H9 (cell line): ENCODE data around the gene ENDOU. TPM values are rescaled to one million over a fixed set of nuclear protein-coding genes. Genes with fewer than 3 reads are reported as not detected.

Experiments used
- DNase-seq: peaks from one replicate; pipeline ENCODE4 v3.0.0-alpha.2; 2017
- H2AFZ ChIP-seq: one replicate; pipeline ENCODE4 v1.6.1; 2013; ENCODE audit warnings: mild to moderate bottlenecking, low read length, control low read depth, moderate library complexity
- H2AK5ac ChIP-seq: 2 replicates; pipeline ENCODE4 v1.6.1; 2013; ENCODE audit warnings: low read length, control low read depth, mixed read lengths; ENCODE audit not compliant: insufficient read length
- H2BK120ac ChIP-seq: one replicate; pipeline ENCODE4 v1.6.1; 2013; ENCODE audit warnings: low read depth, mild to moderate bottlenecking, low read length, control low read depth, inconsistent platforms; ENCODE audit not compliant: poor library complexity, severe bottlenecking
- H2BK12ac ChIP-seq: 2 replicates; pipeline ENCODE4 v1.6.1; 2013; ENCODE audit warnings: low read length, control low read depth, mixed read lengths, low read depth; ENCODE audit not compliant: insufficient read length
- H2BK15ac ChIP-seq: 2 replicates; pipeline ENCODE4 v1.6.1; 2013; ENCODE audit warnings: low read depth, low read length, control low read depth
- H2BK20ac ChIP-seq: one replicate; pipeline ENCODE4 v1.6.1; 2013; ENCODE audit warnings: low read depth, mild to moderate bottlenecking, low read length, control low read depth, inconsistent platforms; ENCODE audit not compliant: poor library complexity, severe bottlenecking
- H2BK5ac ChIP-seq: 2 replicates; pipeline ENCODE4 v1.6.1; 2013; ENCODE audit warnings: low read length, control low read depth, mixed read lengths; ENCODE audit not compliant: insufficient read length
- H3K14ac ChIP-seq: 2 replicates; pipeline ENCODE4 v1.6.1; 2013; ENCODE audit warnings: low read length, control low read depth; ENCODE audit not compliant: insufficient read depth
- H3K18ac ChIP-seq: 2 replicates; pipeline ENCODE4 v1.6.1; 2013; ENCODE audit warnings: low read depth, mild to moderate bottlenecking, mixed read lengths, low read length, control low read depth; ENCODE audit not compliant: insufficient read length
- H3K23ac ChIP-seq: 2 replicates; pipeline ENCODE4 v1.6.1; 2013; ENCODE audit warnings: low read length, control low read depth, mixed read lengths, low read depth; ENCODE audit not compliant: insufficient read length
- H3K23me2 ChIP-seq: 2 replicates; pipeline ENCODE4 v1.6.1; 2013; ENCODE audit warnings: low read depth, mild to moderate bottlenecking, mixed read lengths, low read length, control low read depth; ENCODE audit not compliant: insufficient read length, poor library complexity, severe bottlenecking
- H3K27ac ChIP-seq: 2 replicates; pipeline ENCODE4 v1.5.1; 2013; ENCODE audit warnings: low read length, control low read depth, mixed read lengths, low read depth; ENCODE audit not compliant: insufficient read length
- H3K27me3 ChIP-seq: 2 replicates; pipeline ENCODE4 v1.6.1; 2013; ENCODE audit warnings: low read length, control low read depth, inconsistent platforms; ENCODE audit not compliant: insufficient read depth
- H3K4ac ChIP-seq: 2 replicates; pipeline ENCODE4 v1.6.1; 2013; ENCODE audit warnings: low read depth, mild to moderate bottlenecking, control low read depth, inconsistent platforms, low read length, moderate library complexity
- H3K4me1 ChIP-seq: 2 replicates; pipeline ENCODE4 v1.6.1; 2013; ENCODE audit warnings: low read length, control low read depth, inconsistent platforms; ENCODE audit not compliant: insufficient read depth
- H3K4me2 ChIP-seq: 2 replicates; pipeline ENCODE4 v1.6.1; 2013; ENCODE audit warnings: low read length, control low read depth, mixed read lengths; ENCODE audit not compliant: insufficient read length, insufficient read depth
- H3K56ac ChIP-seq: 2 replicates; pipeline ENCODE4 v1.6.1; 2013; ENCODE audit warnings: low read depth, mild to moderate bottlenecking, mixed read lengths, low read length, control low read depth; ENCODE audit not compliant: insufficient read length
- H3K79me1 ChIP-seq: 2 replicates; pipeline ENCODE4 v1.6.1; 2013; ENCODE audit warnings: low read depth, mild to moderate bottlenecking, moderate library complexity, low read length, control low read depth, inconsistent platforms; ENCODE audit not compliant: insufficient read depth, poor library complexity, severe bottlenecking
- H3K79me2 ChIP-seq: 2 replicates; pipeline ENCODE4 v1.6.1; 2013; ENCODE audit warnings: low read length, control low read depth, inconsistent platforms; ENCODE audit not compliant: insufficient read depth
- H3K9ac ChIP-seq: 2 replicates; pipeline ENCODE4 v1.6.1; 2013; ENCODE audit warnings: low read length, control low read depth, mixed read lengths; ENCODE audit not compliant: insufficient read length; ENCODE audit errors: extremely low read depth
- H3K9me3 ChIP-seq: one replicate; pipeline ENCODE4 v1.6.1; 2013; ENCODE audit warnings: low read depth, low read length, inconsistent platforms; ENCODE audit not compliant: control insufficient read depth
- H3T11ph ChIP-seq: one replicate; pipeline ENCODE4 v1.6.1; 2013; ENCODE audit warnings: mild to moderate bottlenecking, low read length, control low read depth, inconsistent platforms
- H4K20me1 ChIP-seq: one replicate; pipeline ENCODE4 v1.6.1; 2013; ENCODE audit not compliant: control insufficient read depth, insufficient read length, insufficient read depth
- H4K5ac ChIP-seq: 2 replicates; pipeline ENCODE4 v1.6.1; 2013; ENCODE audit warnings: low read depth, mild to moderate bottlenecking, mixed read lengths, low read length, control low read depth; ENCODE audit not compliant: insufficient read length
- H4K8ac ChIP-seq: replicated peaks from 2 replicates; pipeline ENCODE4 v1.6.1; 2013; ENCODE audit warnings: low read length, control low read depth, mixed read lengths, low read depth; ENCODE audit not compliant: insufficient read length
- H4K91ac ChIP-seq: 2 replicates; pipeline ENCODE4 v1.6.1; 2013; ENCODE audit warnings: low read depth, mild to moderate bottlenecking, moderate library complexity, mixed read lengths, low read length, control low read depth; ENCODE audit not compliant: insufficient read length
- H3K27ac Mint-ChIP-seq, 3 experiments: 2 replicates in 2 of 3; 3 replicates in 1 of 3; pipeline ENCODE4 v1.8.0; 2020 to 2021; ENCODE audit warnings: mixed read lengths in 3 of 3, mild to moderate bottlenecking in 1 of 3, moderate library complexity in 1 of 3
- H3K27me3 Mint-ChIP-seq: 2 replicates; pipeline ENCODE4 v1.8.0; 2021; ENCODE audit warnings: low read depth, mild to moderate bottlenecking, moderate library complexity, mixed read lengths
- H3K36me3 Mint-ChIP-seq, 3 experiments: 2 replicates in 2 of 3; 3 replicates in 1 of 3; pipeline ENCODE4 v1.8.0; 2020 to 2021; ENCODE audit warnings: low read depth in 3 of 3, mixed read lengths in 3 of 3; ENCODE audit not compliant: insufficient read depth in 1 of 3
- H3K4me1 Mint-ChIP-seq, 2 experiments: 2 replicates each; pipeline ENCODE4 v1.8.0; 2020; ENCODE audit warnings: mixed read lengths in 2 of 2
- H3K4me3 Mint-ChIP-seq, 2 experiments: 2 replicates in 1 of 2; 3 replicates in 1 of 2; pipeline ENCODE4 v1.8.0; 2020 to 2021; ENCODE audit warnings: mild to moderate bottlenecking in 2 of 2, mixed read lengths in 2 of 2, moderate library complexity in 1 of 2
- H3K9me3 Mint-ChIP-seq, 2 experiments: 2 replicates in 1 of 2; 3 replicates in 1 of 2; pipeline ENCODE4 v1.8.0; 2020; ENCODE audit warnings: mild to moderate bottlenecking in 2 of 2, mixed read lengths in 2 of 2, moderate library complexity in 1 of 2
- WGBS: extraction: QIAGEN DNeasy Blood & Tissue Kit; methylation state at CpG from one replicate; pipeline ENCODE4 v1.1.7; 2013; ENCODE audit warnings: missing lambda C conversion rate, low lambda C conversion rate, mixed read lengths; ENCODE audit not compliant: insufficient read length; ENCODE audit errors: extremely low coverage; 5-methylcytosine and 5-hydroxymethylcytosine counted together
- total RNA-seq: library from RNA; stranded (reverse); gene quantifications from 2 replicates; pipeline ENCODE4 v1.2.1, GENCODE V29; 2021
- TF ChIP-seq, protein P1 (sequence below): fragments of 200-600 bp; sonication (generic); conservative IDR thresholded peaks from 3 replicates; pipeline ENCODE4 v1.8.0; 2021; ENCODE audit warnings: antibody characterized with exemption, mild to moderate bottlenecking

Gene ENDOU
- total RNA-seq, 1 experiment from 2014 or later: not detected

GRCh38 chr12:47767216-47767724, 42.0 kb upstream of the ENDOU start:
- Histone ChIP-seq H2BK20ac (no peak overlapping the region), H3K79me1 (no peaks in the 10 kb centered on the region), H3K27me3 (no peaks in the 10 kb centered on the region), H4K91ac (no peak overlapping the region), H2BK12ac (no peak overlapping the region), H3K9ac (no peak overlapping the region), H2BK15ac (no peak overlapping the region), H3K23me2 (no peaks in the 10 kb centered on the region), H3T11ph (no peak overlapping the region), H4K8ac (no peak overlapping the region), H3K4ac (no peak overlapping the region), H3K14ac (no peak overlapping the region), H3K4me1 (peaks cover 6% of the 10 kb centered on the region), H3K18ac (no peak overlapping the region), H4K20me1 (peaks cover 3% of the 10 kb centered on the region), H4K5ac (no peak overlapping the region), H2BK5ac (no peak overlapping the region), H3K79me2 (no peaks in the 10 kb centered on the region), H3K23ac (no peak overlapping the region), H2AK5ac (no peak overlapping the region), H3K4me2 (no peak overlapping the region), H3K9me3 (no peaks in the 10 kb centered on the region), H2BK120ac (no peak overlapping the region), H2AFZ (no peak overlapping the region), H3K27ac (no peak overlapping the region), H3K56ac (no peak overlapping the region)
- Mint-ChIP-seq H3K4me1 (peaks cover 13 to 16% of the 10 kb centered on the region in 2 experiments), H3K36me3 (no peaks in the 10 kb centered on the region; a peak in 1 of 7 replicates), H3K27me3 (peaks cover 2% of the 10 kb centered on the region; the same call in 1 of the 2 replicates), H3K4me3 (no peak overlapping the region), H3K9me3 (no peaks in the 10 kb centered on the region), H3K27ac (peak overlapping the region in 1 of 3 experiments; percentile 56; a peak in 3 of 7 replicates)
- DNase-seq: peak; percentile 84
- TF ChIP-seq, protein P1, sequence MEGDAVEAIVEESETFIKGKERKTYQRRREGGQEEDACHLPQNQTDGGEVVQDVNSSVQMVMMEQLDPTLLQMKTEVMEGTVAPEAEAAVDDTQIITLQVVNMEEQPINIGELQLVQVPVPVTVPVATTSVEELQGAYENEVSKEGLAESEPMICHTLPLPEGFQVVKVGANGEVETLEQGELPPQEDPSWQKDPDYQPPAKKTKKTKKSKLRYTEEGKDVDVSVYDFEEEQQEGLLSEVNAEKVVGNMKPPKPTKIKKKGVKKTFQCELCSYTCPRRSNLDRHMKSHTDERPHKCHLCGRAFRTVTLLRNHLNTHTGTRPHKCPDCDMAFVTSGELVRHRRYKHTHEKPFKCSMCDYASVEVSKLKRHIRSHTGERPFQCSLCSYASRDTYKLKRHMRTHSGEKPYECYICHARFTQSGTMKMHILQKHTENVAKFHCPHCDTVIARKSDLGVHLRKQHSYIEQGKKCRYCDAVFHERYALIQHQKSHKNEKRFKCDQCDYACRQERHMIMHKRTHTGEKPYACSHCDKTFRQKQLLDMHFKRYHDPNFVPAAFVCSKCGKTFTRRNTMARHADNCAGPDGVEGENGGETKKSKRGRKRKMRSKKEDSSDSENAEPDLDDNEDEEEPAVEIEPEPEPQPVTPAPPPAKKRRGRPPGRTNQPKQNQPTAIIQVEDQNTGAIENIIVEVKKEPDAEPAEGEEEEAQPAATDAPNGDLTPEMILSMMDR: peak; percentile 81
- WGBS: no CpG with 5 or more reads among the region's 4 CpGs
